ENCODE measurements around the gene SPACA4.

SPACA4 gene

GRCh38 chr19:48598996-48599700 lies 7.4 kb upstream of the SPACA4 start:
- DNase-seq: no peak

- no peak for DNase-seq
These were observed 5.7 kb upstream of the SPACA4 start for GRCh38 chr19:48600679-48601417.

GRCh38 chr19:48603001-48603400 lies 3.5 kb upstream of the SPACA4 start:
- DNase-seq: no peak

DNA sequence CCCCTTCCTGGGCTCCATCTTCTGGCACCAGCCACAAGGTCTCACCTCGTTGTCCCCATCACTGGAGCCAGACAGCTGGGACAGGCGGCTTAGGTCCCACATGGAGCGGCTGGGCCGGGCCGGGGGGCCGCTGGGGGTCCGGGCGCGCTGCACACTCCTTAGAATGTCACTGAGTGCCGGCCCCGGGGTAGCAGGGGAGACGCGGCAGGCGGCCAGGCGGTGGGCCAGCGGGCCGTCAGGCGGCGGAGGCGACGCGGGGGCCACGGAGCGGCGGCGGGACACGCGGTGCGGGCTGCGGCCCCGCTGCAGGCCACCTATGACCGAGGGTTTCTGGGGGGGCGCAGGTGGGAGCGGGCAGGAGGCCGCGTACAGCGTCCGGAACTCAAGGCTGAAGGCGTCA lies 3.1 kb upstream of the SPACA4 start:
- no peak for DNase-seq

DNA sequence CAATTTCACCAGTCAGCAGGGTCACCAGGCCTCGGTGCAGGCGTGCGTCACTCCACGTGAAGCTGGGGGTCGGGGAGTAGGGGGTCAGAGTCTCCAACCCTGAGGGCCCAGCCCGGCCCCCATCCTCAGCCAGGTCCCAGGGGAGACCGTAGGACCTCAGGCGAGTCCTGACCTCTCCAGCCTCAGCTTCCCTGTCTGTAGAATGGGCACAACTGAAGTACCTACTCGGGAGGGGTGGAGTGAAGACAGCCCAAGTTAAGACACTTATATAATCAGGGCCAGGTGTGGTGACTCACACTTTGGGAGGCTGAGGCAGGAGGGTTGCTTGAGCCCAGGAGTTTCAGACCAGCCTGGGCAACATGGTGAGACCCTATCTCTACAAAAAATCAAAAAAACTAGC lies 2.7 kb upstream of the SPACA4 start:
- no peak for DNase-seq

- no peak for DNase-seq
These were observed 815 bp downstream of the SPACA4 start for GRCh38 chr19:48607359-48607755.

DNA sequence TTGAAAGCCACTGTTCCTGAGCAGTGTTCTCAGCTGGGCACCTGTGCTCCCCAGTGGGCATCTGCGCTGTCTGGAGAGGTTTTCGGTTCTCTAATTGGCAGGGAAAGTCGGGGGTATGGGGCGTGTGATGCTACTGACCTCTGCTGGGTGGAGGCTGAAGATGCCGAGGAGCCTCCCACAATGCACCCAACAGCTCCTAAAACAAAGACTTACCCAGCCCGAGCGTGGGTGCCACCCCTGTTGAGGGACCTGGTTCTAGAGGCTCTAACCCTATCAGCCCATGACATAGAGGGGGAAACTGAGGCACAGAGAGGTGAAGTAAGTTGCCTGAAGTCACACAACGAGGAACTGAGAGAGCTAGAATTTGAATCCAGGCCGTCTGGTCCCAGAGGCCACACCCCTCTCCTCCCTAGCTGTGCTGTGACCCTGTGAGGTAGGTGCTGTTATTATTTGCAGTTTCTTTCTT lies 2.3 kb downstream of the SPACA4 start:
- DNase-seq: peak; percentile 91

- DNase-seq: no peak
These were observed 3.1 kb downstream of the SPACA4 start for GRCh38 chr19:48609571-48610108.

DNA sequence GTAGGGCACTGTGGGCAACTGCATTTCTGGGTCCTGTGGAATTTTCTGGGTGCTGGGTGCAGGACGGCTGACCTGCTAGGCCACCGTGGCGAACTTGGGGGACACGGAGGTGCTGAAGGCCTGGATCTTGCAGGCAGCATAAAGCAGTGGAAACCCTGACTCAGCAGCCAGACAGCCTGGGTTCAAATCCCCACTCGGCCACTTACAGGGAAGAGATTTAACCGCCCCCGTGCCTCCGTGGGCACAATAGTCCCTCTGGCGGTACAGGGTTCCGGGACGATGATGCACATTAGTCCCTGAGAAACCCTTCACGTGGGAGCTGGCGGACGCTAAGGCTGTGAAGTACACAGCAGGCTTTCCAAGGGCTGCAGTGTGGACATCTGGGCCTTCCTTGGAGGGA lies 5.3 kb downstream of the SPACA4 start:
- no peak for DNase-seq

DNA sequence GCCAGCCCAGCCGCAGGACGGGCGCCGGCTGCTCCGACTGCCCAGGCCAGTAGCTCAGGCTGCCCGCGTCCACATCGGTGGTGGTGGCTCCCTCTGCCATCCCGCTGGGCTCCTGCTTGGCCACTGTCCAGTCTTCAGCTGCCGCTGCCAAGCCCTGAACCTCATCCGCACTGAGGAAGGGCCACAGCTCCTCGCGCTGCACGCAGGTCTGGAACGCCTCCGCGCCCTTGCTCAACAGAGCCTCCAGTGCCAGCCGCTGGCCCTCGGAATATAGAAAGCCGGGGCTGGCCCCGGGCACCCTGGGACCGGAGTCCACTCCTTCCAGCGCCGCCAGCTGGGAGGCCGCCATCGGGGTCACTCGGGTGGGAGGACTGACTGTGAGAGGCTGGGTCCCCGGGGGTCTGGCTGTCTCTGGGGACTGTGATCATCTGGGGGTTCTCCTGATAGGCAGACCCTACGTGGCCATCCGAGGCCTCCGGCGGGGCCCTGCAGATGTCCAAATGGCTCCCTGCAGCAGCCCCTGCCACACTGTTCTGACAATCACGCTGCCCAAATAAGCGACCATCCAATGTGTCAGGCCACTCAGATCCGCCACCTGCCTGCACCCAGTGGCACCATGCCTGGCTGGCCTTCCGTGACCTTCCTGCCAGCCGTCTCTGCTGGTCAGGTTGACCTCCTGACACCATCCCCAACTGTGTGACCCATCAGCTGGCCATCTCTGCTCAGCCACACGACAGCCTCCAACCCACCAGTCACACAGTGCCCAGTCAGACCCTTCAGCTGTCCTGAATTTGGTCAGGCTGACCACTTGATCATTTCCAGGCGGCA lies 6.7 kb downstream of the SPACA4 start:
- DNase-seq: no peak

GRCh38 chr19:48613852-48614435 lies 7.4 kb downstream of the SPACA4 start:
- no peak for DNase-seq

- peak; percentile 53 for DNase-seq
These were observed 8.1 kb downstream of the SPACA4 start, which contains the start of gene FAM83E for GRCh38 chr19:48614436-48615230. FAM83E (minus strand) TSS chr19:48615076; CDS start chr19:48613372, 1,704 bp downstream.

- no peak for DNase-seq
These were observed 8.9 kb downstream of the SPACA4 start for GRCh38 chr19:48615231-48616040.

DNA sequence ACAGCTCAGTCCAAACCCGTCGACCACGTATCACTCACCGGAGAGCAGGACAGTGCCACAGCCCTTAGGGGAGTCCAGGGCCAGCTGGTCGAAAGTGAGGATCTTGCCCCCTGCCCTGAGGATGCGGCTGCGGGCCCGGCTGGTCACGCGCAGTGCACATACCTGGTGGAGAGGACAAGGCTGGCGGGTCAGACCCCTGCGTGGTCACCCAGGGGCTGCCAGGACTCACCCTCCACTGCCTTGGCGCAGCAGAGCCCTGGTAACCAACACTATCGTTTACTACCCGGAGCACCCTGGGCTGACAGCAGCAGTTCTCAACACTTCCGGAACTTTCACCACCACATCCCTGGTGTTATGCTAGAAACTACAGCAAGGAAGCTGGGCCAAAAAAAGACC lies 9.5 kb downstream of the SPACA4 start:
- DNase-seq: no peak

DNA sequence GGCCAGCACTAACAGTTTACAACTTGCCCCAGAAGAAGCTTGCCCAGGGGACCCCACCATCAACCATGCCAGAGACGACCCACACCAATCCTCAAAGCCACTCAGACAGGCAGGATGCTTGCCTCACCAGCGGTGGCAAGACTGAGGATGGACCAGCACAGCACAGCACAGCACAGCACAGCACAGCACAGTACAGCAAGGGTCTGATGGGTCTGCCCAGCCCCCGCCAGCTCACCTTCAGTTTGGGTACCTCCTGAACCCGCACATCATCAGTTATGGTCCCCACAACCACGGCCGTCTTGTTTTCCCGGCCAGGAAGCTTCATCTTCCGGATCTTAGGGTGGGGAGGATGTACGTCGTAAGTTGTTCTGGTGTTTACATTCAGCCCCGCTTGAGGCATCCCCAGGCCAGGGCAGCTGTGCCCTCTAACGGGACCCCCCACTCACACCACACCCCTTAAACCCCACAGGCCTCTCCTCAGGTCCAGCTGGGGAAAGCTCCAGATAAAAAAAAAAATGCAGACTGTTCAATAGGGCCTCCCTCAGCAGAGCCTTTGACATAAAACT lies 10.0 kb downstream of the SPACA4 start:
- no peak for DNase-seq

DNA sequence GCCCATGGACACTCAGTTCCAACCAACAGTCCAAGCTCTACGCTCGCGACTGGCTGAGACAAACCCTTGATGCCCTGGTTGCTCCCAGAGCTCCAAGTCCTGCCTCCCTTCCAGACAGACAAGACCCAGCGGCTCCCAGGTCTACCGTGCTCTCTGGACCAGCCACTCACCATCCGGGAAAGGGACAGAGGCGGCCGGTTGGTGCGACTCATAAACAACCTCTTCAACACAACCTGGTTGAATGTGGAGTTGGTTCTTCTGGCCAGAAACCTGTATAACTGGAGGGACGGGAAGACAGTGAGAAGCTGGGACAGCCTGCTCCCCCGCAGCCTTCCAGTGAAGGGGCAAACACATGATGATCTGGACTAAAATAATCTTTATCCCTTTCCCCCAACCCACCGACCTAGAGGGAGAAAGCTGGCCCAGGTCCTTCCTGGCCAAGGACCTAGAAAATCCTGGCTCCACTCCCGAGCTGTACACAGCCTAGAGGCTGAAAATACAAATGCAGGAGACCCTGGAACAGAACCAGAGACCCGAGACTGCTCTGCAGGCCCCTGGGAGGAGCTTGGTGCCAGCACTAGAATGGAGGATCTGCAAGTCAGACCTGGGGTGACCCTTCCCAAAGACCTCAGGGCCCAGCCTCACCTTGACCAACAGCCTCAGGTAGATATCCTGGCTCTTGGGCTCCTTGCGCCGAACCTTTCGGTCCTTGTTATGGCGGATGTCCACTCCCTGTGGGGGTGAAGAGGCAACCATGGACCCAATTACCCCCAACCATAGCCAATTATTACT lies 10.8 kb downstream of the SPACA4 start:
- no peak for DNase-seq

GRCh38 chr19:48618278-48618915 lies 11.9 kb downstream of the SPACA4 start:
- no peak for DNase-seq

GRCh38 chr19:48618916-48619691 lies 12.6 kb downstream of the SPACA4 start, which contains the start of the genes RPL18 and SPHK2:
RPL18 (minus strand) TSS chr19:48619178; CDS start chr19:48619143, 35 bp downstream.
SPHK2 (plus strand) TSS chr19:48619506; CDS start chr19:48620515, 1,009 bp downstream.
- peak; percentile 100 for DNase-seq
